NCI-H446 (cell line): ENCODE measurements around the gene LIF.
"Not testable (repeated sequence)": the region's sequence is repeated elsewhere in the genome, so short reads cannot be mapped to it uniquely, and the experiment has no call there.

Experiments used
- DNase-seq, 2 experiments: peaks; one replicate each; lab custom pipeline; 2025; lab: John Stamatoyannopoulos, UW

LIF gene

GRCh38 chr22:30225220-30225927 is 21.2 kb downstream of the LIF start:
- no peak for DNase-seq

GRCh38 chr22:30224161-30224857 is 22.2 kb downstream of the LIF start:
- no peak for DNase-seq

- no peak for DNase-seq
These were observed 23.3 kb downstream of the LIF start for GRCh38 chr22:30223303-30223702.

GRCh38 chr22:30222321-30222720 is 24.2 kb downstream of the LIF start:
- no peak for DNase-seq

- no peak for DNase-seq
These were observed 25.2 kb downstream of the LIF start for GRCh38 chr22:30221121-30221992.

- DNase-seq, result no peak
These were observed 26.1 kb downstream of the LIF start for GRCh38 chr22:30220338-30221012.

- no peak for DNase-seq
These were observed 26.8 kb downstream of the LIF start for GRCh38 chr22:30219668-30220278.

GRCh38 chr22:30219049-30219654 is 27.4 kb downstream of the LIF start:
- DNase-seq, result no peak

- DNase-seq, result no peak
These were observed 28.6 kb downstream of the LIF start for GRCh38 chr22:30217698-30218560.

- no peak for DNase-seq
These were observed 29.8 kb downstream of the LIF start for GRCh38 chr22:30216710-30217109.

- not testable (repeated sequence) for DNase-seq
These were observed 30.3 kb downstream of the LIF start for GRCh38 chr22:30216272-30216671.

- DNase-seq, result no peak
These were observed 31.7 kb downstream of the LIF start for GRCh38 chr22:30214703-30215407.

- no peak for DNase-seq
These were observed 33.5 kb downstream of the LIF start for GRCh38 chr22:30212996-30213441.

- no peak for DNase-seq
These were observed 34.1 kb downstream of the LIF start for GRCh38 chr22:30212363-30212995.

- no peak for DNase-seq
These were observed 35.3 kb downstream of the LIF start for GRCh38 chr22:30211124-30211820.

GRCh38 chr22:30210235-30210909 is 36.2 kb downstream of the LIF start:
- DNase-seq, result no peak

- no peak for DNase-seq
These were observed 36.9 kb downstream of the LIF start for GRCh38 chr22:30209642-30210041.
